ENCODE measurements around the gene TRIM39. TPM values are rescaled to one million over a fixed set of nuclear protein-coding genes. Genes with fewer than 3 reads are reported as not detected.
A peak's percentile ranks its signal among the peaks of the same experiment; 100 is the strongest.

TRIM39 gene
- total and polyA plus RNA-seq, 9 of the 15 experiments (the other 6 are each of a cell fraction or from before 2014, with no cell fraction given): 5.6 to 17.7 (median 12.8) TPM

- TF ChIP-seq, protein P1, sequence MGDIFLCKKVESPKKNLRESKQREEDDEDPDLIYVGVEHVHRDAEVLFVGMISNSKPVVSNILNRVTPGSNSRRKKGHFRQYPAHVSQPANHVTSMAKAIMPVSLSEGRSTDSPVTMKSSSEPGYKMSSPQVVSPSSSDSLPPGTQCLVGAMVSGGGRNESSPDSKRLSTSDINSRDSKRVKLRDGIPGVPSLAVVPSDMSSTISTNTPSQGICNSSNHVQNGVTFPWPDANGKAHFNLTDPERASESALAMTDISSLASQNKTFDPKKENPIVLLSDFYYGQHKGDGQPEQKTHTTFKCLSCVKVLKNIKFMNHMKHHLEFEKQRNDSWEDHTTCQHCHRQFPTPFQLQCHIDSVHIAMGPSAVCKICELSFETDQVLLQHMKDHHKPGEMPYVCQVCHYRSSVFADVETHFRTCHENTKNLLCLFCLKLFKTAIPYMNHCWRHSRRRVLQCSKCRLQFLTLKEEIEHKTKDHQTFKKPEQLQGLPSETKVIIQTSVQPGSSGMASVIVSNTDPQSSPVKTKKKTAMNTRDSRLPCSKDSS (IDR thresholded peaks at IDR 0.05; ENCODE audit: low read depth, partially characterized antibody): peak; percentile 14
- TF ChIP-seq, protein P2, sequence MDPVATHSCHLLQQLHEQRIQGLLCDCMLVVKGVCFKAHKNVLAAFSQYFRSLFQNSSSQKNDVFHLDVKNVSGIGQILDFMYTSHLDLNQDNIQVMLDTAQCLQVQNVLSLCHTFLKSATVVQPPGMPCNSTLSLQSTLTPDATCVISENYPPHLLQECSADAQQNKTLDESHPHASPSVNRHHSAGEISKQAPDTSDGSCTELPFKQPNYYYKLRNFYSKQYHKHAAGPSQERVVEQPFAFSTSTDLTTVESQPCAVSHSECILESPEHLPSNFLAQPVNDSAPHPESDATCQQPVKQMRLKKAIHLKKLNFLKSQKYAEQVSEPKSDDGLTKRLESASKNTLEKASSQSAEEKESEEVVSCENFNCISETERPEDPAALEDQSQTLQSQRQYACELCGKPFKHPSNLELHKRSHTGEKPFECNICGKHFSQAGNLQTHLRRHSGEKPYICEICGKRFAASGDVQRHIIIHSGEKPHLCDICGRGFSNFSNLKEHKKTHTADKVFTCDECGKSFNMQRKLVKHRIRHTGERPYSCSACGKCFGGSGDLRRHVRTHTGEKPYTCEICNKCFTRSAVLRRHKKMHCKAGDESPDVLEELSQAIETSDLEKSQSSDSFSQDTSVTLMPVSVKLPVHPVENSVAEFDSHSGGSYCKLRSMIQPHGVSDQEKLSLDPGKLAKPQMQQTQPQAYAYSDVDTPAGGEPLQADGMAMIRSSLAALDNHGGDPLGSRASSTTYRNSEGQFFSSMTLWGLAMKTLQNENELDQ (CRISPR knock-in tag; IDR thresholded peaks at IDR 0.05; ENCODE audit: borderline replicate concordance): no peak
- TF ChIP-seq, protein P3, sequence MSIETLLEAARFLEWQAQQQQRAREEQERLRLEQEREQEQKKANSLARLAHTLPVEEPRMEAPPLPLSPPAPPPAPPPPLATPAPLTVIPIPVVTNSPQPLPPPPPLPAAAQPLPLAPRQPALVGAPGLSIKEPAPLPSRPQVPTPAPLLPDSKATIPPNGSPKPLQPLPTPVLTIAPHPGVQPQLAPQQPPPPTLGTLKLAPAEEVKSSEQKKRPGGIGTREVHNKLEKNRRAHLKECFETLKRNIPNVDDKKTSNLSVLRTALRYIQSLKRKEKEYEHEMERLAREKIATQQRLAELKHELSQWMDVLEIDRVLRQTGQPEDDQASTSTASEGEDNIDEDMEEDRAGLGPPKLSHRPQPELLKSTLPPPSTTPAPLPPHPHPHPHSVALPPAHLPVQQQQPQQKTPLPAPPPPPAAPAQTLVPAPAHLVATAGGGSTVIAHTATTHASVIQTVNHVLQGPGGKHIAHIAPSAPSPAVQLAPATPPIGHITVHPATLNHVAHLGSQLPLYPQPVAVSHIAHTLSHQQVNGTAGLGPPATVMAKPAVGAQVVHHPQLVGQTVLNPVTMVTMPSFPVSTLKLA (conservative IDR thresholded peaks at IDR 0.05): peak; percentile 84 to 87
- no peak for TF ChIP-seq ZNF644 (tag; IDR thresholded peaks at IDR 0.05; ENCODE audit: low read depth)
- 0 out of 4 replicates have a peak, but pooled peaks of 1 of the 2 experiments have one; percentile 37 for TF ChIP-seq UBTF (IDR thresholded peaks at IDR 0.05; ENCODE audit: borderline replicate concordance in 1 of 2, low read depth in 2 of 2, low read length in 2 of 2)
- TF ChIP-seq NR1H2 (CRISPR knock-in tag; IDR thresholded peaks at IDR 0.05): no peak
- TF ChIP-seq NCOA2 (IDR thresholded peaks at IDR 0.05; ENCODE audit: partially characterized antibody in 2 of 2): no peak
- no peak for TF ChIP-seq SAFB (IDR thresholded peaks at IDR 0.05; ENCODE audit: borderline replicate concordance, low read depth, low read length)
- TF ChIP-seq, protein P4, sequence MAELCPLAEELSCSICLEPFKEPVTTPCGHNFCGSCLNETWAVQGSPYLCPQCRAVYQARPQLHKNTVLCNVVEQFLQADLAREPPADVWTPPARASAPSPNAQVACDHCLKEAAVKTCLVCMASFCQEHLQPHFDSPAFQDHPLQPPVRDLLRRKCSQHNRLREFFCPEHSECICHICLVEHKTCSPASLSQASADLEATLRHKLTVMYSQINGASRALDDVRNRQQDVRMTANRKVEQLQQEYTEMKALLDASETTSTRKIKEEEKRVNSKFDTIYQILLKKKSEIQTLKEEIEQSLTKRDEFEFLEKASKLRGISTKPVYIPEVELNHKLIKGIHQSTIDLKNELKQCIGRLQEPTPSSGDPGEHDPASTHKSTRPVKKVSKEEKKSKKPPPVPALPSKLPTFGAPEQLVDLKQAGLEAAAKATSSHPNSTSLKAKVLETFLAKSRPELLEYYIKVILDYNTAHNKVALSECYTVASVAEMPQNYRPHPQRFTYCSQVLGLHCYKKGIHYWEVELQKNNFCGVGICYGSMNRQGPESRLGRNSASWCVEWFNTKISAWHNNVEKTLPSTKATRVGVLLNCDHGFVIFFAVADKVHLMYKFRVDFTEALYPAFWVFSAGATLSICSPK (IDR thresholded peaks at IDR 0.05; ENCODE audit: borderline replicate concordance): peak; percentile 83; the same call in 1 of the 2 replicates
- TF ChIP-seq, protein P5, sequence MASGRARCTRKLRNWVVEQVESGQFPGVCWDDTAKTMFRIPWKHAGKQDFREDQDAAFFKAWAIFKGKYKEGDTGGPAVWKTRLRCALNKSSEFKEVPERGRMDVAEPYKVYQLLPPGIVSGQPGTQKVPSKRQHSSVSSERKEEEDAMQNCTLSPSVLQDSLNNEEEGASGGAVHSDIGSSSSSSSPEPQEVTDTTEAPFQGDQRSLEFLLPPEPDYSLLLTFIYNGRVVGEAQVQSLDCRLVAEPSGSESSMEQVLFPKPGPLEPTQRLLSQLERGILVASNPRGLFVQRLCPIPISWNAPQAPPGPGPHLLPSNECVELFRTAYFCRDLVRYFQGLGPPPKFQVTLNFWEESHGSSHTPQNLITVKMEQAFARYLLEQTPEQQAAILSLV (tag; IDR thresholded peaks at IDR 0.05): no peak
- no peak for TF ChIP-seq SRSF1 (IDR thresholded peaks at IDR 0.05; ENCODE audit: low read depth, low read length)
These were observed 728 bp upstream of the TRIM39 start (continued) for GRCh38 chr6:30325873-30326525.
